HG03442 (cell line): ENCODE data around the gene NCAPG.

ENCODE experiments used
- ATAC-seq: cut with Tn5 transposase; IDR thresholded peaks from one replicate; pipeline ENCODE4 v1.9.1; 2021; ENCODE audit warnings: mild to moderate bottlenecking, moderate library complexity; ENCODE audit not compliant: unreplicated experiment

NCAPG gene

DNA sequence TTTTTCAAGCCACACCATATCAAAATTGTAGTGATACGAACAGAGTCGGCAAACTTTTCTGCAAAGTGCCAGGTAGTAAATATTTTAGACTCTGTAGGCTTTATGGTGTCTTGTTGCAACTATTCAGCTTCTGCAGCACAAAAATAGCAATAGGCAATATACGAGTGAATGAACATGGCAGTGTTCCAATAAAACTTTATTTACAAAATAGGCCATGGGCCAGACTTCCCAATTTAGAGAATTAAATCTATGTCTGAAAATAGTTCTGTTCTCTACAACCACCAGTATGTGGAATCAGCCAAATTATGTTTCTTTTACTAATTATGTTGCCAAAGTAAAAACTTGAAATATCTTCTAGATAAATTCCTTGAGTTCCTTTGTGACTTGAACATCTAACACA is 56.5 kb downstream of the NCAPG start:
- no peak for ATAC-seq

DNA sequence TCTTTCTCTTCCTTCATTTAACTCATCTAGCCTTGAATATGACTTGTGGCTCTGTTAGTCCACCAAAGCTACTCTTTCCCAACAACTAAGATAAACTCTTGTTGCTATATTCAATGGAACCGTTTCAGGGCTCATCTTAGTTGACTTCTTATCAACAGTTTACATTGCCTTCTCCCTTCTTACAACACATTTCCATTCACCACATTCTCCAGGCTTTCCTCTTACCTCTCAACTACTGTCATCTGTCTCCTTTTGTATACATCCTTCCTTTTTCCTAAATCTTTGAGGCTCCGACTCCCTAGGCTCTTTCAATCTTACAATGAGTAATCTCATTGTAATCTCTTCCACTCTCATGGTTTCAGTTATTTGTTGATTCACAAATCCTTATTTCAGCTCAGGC is 58.5 kb downstream of the NCAPG start:
- ATAC-seq: no peak

DNA sequence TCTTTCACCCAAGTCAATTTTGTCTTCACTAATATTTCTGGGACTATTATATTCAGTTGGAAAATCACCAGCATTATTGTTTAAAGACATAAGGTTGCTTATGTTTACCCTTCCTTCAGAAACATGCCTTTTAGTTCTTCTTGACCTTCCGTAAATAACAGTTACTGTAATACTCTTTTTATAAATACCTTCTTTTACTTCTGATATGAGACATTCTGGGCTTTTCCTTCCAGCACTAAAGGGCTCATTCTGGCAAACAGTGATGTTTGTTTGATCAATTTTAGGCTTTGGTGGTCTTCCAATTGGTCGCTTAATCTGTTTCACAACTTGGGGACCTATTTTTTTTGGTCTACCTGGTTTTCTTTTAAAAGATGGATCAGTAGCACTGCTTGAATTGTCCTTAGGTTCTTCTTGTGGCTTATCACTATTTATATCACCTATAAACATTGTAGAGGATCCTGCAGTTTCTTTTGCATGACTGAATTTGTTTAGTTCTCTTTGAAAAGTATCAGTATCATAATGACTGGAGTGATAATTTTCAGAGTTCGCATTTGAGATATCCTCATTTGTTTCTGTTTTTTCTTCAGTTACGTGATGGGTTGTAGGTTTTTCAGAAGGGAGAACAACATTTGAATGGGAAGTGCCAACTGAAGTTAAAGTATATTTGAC is 64.8 kb downstream of the NCAPG start:
- ATAC-seq: peak; percentile 96

DNA sequence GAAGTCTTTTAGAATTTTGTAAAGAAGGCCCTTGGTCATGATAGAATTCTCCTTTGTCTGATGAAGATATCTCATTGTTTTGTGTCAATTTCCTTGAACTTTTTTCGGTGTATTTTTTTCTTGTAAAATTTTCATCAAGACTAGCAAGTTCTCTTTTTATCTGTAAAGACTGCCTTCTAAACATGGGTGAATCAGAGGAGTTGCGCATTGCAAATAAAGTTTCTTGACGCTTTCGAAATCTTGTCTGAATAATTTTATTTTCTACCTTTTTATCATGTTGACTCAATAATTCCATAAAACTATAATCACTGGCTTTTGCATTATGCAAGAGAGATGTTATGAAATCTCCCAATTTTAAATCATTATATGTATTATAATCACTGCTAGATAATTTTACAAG is 66.2 kb downstream of the NCAPG start:
- no peak for ATAC-seq

DNA sequence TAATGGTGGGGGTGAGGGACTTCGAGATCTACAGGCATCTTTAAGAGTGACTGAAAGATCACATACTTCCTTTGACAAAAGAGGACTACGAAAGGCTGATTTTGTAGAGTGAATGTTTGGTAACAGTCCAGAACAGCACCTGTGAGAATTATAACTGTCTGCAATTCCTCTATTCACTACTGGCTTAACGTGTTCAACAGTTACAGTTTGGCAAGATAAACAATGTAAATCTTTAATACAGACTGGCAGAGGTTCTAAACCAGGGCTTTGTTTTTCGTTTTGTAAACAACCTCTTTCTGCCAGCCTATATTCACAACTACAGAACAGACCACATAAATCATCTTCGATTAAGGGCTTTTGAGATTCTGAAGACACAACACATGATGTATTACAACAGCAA is 66.9 kb downstream of the NCAPG start:
- ATAC-seq: no peak

DNA sequence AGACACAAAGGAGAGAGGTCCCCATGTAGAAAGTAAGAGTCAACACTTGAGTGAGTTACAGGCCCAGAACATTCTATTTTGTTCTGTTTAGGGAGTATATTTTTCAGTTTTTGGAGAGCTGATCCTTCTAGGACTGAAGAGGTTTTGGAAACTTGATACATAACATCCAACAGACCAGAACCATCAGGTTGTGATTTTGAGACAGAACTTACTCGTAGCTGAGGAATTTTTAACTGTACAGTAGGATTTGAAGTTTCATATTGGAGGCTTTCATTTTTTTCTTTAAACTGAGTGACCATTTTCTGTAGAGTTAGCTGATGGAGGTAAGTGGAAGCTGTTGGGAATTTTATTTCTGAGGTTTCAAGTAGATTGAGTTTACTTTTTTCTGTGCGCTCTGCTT is 73.3 kb downstream of the NCAPG start:
- no peak for ATAC-seq

DNA sequence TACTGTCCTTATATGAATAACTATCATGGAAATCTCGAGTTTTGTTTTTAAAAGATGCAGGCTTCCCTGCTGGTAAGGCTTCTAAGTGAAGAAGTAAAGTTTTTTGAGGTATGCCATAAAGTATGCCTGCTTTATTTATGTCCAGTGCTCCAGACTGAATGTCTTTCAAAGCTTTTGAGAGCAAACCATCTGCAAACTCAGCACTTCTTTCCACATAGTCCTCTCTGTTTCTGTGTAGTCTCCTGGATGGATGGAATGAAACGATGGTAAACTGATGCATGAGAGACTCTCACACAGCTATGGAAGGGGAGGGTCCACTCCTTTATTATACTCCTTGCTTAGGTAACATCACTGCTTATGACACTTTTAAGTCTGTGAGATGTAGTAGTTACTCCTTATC is 73.7 kb downstream of the NCAPG start:
- ATAC-seq: no peak

DNA sequence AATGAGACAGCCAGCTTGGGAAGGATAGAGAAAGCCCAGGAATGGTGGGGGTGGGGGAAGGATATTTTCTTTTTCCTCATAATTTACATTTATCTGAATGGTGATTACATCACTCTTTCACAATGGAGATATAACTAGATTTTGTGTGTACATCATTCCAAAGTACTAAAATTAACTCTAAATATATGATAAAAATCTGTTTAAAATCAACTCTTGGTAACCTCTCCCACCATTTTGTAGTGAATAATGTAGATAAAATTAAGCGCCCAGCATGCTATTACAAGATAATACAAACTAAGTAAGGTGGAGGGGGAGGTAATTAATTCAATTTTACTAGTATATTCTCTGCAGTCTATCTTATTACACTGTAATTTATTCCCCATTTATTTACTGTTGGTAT is 78.9 kb downstream of the NCAPG start:
- no peak for ATAC-seq

- ATAC-seq: no peak
Measured at GRCh38 chr4:17894421-17894820, 83.6 kb downstream of the NCAPG start.
